Lower leg skin (tissue), 3 donors: ENCODE measurements around the gene IQGAP3.

Experiments used
- POLR2A ChIP-seq, 2 donors: fragments of 450-650 bp; IDR thresholded peaks; one replicate each; pipeline ENCODE4 v1.6.1; 2016 to 2017; ENCODE audit warnings: antibody characterized with exemption in 2 of 2, mild to moderate bottlenecking in 1 of 2, moderate library complexity in 1 of 2
- TF ChIP-seq, protein P1 (sequence below), 3 donors: fragments of 450-650 bp; IDR thresholded peaks; one replicate each; pipeline ENCODE4 v1.5.1; 2016; ENCODE audit warnings: antibody characterized with exemption in 3 of 3, mild to moderate bottlenecking in 3 of 3, moderate library complexity in 2 of 3

GRCh38 chr1:156592910-156593660 is 20.7 kb upstream of the IQGAP3 start:
- TF ChIP-seq, protein P1, sequence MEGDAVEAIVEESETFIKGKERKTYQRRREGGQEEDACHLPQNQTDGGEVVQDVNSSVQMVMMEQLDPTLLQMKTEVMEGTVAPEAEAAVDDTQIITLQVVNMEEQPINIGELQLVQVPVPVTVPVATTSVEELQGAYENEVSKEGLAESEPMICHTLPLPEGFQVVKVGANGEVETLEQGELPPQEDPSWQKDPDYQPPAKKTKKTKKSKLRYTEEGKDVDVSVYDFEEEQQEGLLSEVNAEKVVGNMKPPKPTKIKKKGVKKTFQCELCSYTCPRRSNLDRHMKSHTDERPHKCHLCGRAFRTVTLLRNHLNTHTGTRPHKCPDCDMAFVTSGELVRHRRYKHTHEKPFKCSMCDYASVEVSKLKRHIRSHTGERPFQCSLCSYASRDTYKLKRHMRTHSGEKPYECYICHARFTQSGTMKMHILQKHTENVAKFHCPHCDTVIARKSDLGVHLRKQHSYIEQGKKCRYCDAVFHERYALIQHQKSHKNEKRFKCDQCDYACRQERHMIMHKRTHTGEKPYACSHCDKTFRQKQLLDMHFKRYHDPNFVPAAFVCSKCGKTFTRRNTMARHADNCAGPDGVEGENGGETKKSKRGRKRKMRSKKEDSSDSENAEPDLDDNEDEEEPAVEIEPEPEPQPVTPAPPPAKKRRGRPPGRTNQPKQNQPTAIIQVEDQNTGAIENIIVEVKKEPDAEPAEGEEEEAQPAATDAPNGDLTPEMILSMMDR (IDR thresholded peaks at IDR 0.05), result no peak
- no peak for TF ChIP-seq POLR2A (IDR thresholded peaks at IDR 0.05)
